Endothelial cell of umbilical vein (primary cell): ENCODE data around the gene HPCAL4. TPM values are rescaled to one million over a fixed set of nuclear protein-coding genes. Genes with fewer than 3 reads are reported as not detected.

Experiments used
- BruUV-seq: library from RNA; stranded (reverse); fragments of 400-500 nt; replicated peaks from 2 replicates; lab custom pipeline; 2021; lab: Mats Ljungman, UMichigan
- CTCF ChIA-PET: fragments of 300-600, 350-600 bp; sonication (Branson Sonifier 250); formaldehyde crosslinking; loops from one replicate; lab custom pipeline; 2021; ENCODE audit warnings: antibody characterized with exemption, inconsistent platforms; lab: Charles Lee
- POLR2A ChIA-PET: fragments of 300-600, 350-600 bp; sonication (Branson Sonifier 250); formaldehyde crosslinking; loops from one replicate; lab custom pipeline; 2021; ENCODE audit warnings: antibody characterized with exemption, inconsistent platforms; lab: Charles Lee
- DNase-seq: peaks from one replicate; pipeline ENCODE4 v3.0.0-alpha.2; 2011; ENCODE audit warnings: low read depth, low spot score
- FAIRE-seq: peaks from 2 replicates; lab custom pipeline; 2011; peaks lifted over from hg19 to GRCh38; lab: Jason Lieb, UNC
- H2AFZ ChIP-seq: 2 replicates; pipeline ENCODE4 v1.6.0; 2012; ENCODE audit warnings: low read depth, low read length, control low read depth, inconsistent platforms
- H3K27ac ChIP-seq: 2 replicates; pipeline ENCODE4 v1.5.1; 2011; ENCODE audit warnings: low read depth, mild to moderate bottlenecking, control low read depth, low read length, moderate library complexity; ENCODE audit not compliant: insufficient read depth
- H3K27me3 ChIP-seq, 2 experiments: 2 replicates each; pipeline versions ENCODE4 v1.6.0 to v1.6.1; 2011; ENCODE audit warnings: low read length in 2 of 2, mixed read lengths in 1 of 2; ENCODE audit not compliant: control insufficient read depth in 2 of 2, insufficient read depth in 2 of 2
- H3K36me3 ChIP-seq, 2 experiments: 2 replicates in 1 of 2; 3 replicates in 1 of 2; pipeline ENCODE4 v1.5.1; 2011; ENCODE audit warnings: low read length in 2 of 2, mild to moderate bottlenecking in 1 of 2, moderate library complexity in 1 of 2; ENCODE audit not compliant: control insufficient read depth in 2 of 2, insufficient read depth in 2 of 2; ENCODE audit errors: extremely low read depth in 1 of 2
- H3K4me1 ChIP-seq: 3 replicates; pipeline ENCODE4 v1.5.1; 2011; ENCODE audit warnings: mild to moderate bottlenecking, low read length; ENCODE audit not compliant: control insufficient read depth, insufficient read depth; ENCODE audit errors: extremely low read depth
- H3K4me2 ChIP-seq: 2 replicates; pipeline ENCODE4 v1.6.1; 2011; ENCODE audit warnings: low read length, control low read depth, mixed read lengths; ENCODE audit not compliant: insufficient read depth
- H3K4me3 ChIP-seq, 3 experiments: fragments of 200-600 bp in 1 of 3; sonication (generic), shearing (Covaris generic) in 1 of 3; replicated peaks in 1 of 3; 2 replicates each; pipeline ENCODE4 v1.5.1; 2011 to 2016; ENCODE audit warnings: control low read depth in 3 of 3, low read length in 3 of 3, mild to moderate bottlenecking in 2 of 3, inconsistent platforms in 1 of 3, low read depth in 1 of 3, moderate library complexity in 1 of 3; ENCODE audit not compliant: insufficient read depth in 1 of 3
- H3K79me2 ChIP-seq: 2 replicates; pipeline ENCODE4 v1.6.0; 2012; ENCODE audit warnings: low read length, inconsistent platforms; ENCODE audit not compliant: control insufficient read depth, insufficient read depth
- H3K9ac ChIP-seq: replicated peaks from 2 replicates; pipeline ENCODE3; 2011; ENCODE audit warnings: low read length, control low read depth; ENCODE audit not compliant: insufficient read depth; ENCODE audit errors: extremely low read depth
- H3K9me1 ChIP-seq: replicated peaks from 3 replicates; pipeline ENCODE4 v1.6.0; 2011; ENCODE audit warnings: mild to moderate bottlenecking, low read length; ENCODE audit not compliant: control insufficient read depth, insufficient read depth; ENCODE audit errors: extremely low read depth
- H3K9me3 ChIP-seq: replicated peaks from 2 replicates; pipeline ENCODE4 v1.5.1; 2012; ENCODE audit warnings: low read length, inconsistent platforms; ENCODE audit not compliant: control insufficient read depth, insufficient read depth
- H4K20me1 ChIP-seq: replicated peaks from 2 replicates; pipeline ENCODE3; 2011; ENCODE audit warnings: mild to moderate bottlenecking, low read length; ENCODE audit not compliant: control insufficient read depth, insufficient read depth; ENCODE audit errors: extremely low read depth
- CTCF ChIP-seq, 2 donors: IDR thresholded peaks; 1 replicate in 1 of 2; 2 replicates in 1 of 2; pipeline ENCODE4 v1.5.1; 2011; ENCODE audit warnings: low read length in 2 of 2, mild to moderate bottlenecking in 2 of 2, moderate library complexity in 2 of 2, control low read depth in 1 of 2, inconsistent platforms in 1 of 2, low read depth in 1 of 2; ENCODE audit not compliant: insufficient read depth in 1 of 2; ENCODE audit errors: extremely low read depth in 1 of 2
- EZH2 ChIP-seq: IDR thresholded peaks from 2 replicates; pipeline ENCODE4 v1.6.1; 2012; ENCODE audit warnings: borderline replicate concordance, low read depth, mild to moderate bottlenecking, moderate library complexity, low read length, inconsistent platforms; ENCODE audit not compliant: severe bottlenecking
- FOS ChIP-seq: IDR thresholded peaks from 2 replicates; pipeline ENCODE4 v1.6.1; 2011; ENCODE audit warnings: mild to moderate bottlenecking, low read length, moderate library complexity, borderline replicate concordance; ENCODE audit not compliant: insufficient read depth
- GATA2 ChIP-seq: IDR thresholded peaks from 2 replicates; pipeline ENCODE4 v1.7.0; 2011; ENCODE audit warnings: low read depth, mild to moderate bottlenecking, moderate library complexity, mixed read lengths, low read length; ENCODE audit not compliant: insufficient read length, insufficient read depth
- JUN ChIP-seq: IDR thresholded peaks from 2 replicates; pipeline ENCODE4 v1.6.1; 2011; ENCODE audit warnings: borderline replicate concordance, low read depth; ENCODE audit not compliant: insufficient read length, insufficient read depth
- MAX ChIP-seq: IDR thresholded peaks from 2 replicates; pipeline ENCODE4 v1.6.1; 2011; ENCODE audit not compliant: insufficient read depth, insufficient read length
- MYC ChIP-seq: IDR thresholded peaks from one replicate; pipeline ENCODE4 v1.6.1; 2011; ENCODE audit warnings: mild to moderate bottlenecking, low read depth, low read length
- POLR2A ChIP-seq: IDR thresholded peaks from 2 replicates; pipeline ENCODE4 v1.6.1; 2012; ENCODE audit warnings: low read depth, mild to moderate bottlenecking, control low read depth, low read length
- POLR2AphosphoS5 ChIP-seq: IDR thresholded peaks from 2 replicates; pipeline ENCODE4 v1.6.1; 2012; ENCODE audit warnings: low read depth, mild to moderate bottlenecking, control low read depth, low read length, moderate library complexity; ENCODE audit not compliant: insufficient read depth
- dilution Hi-C: fragments of 300-500 bp; cut with MboI; formaldehyde crosslinking; loops from one replicate; pipeline ENCODE4 v1.15.0; 2019; ENCODE audit warnings: low sequenced_read_pairs; ENCODE audit not compliant: extremely low pct_ligation_motif_present
- intact Hi-C: fragments of 100-400 bp; cut with micrococcal nuclease; formaldehyde crosslinking; loops from one replicate; pipeline ENCODE4 v1.10.0; 2022
- polyA plus RNA-seq, 4 experiments: library from polyadenylated mRNA; depleted of rRNA in 3 of 4; stranded (reverse) in 3 of 4; unstranded in 1 of 4; fragments of >200 nt; gene quantifications; 2 replicates each; pipeline versions ENCODE4 v1.2.1 to v1.2.3, GENCODE V29; 2011 to 2012; ENCODE audit warnings: missing spikeins in 1 of 4
- total RNA-seq: library from RNA; stranded (reverse); gene quantifications from 2 replicates; pipeline ENCODE4 v1.2.3, GENCODE V29; 2021

Gene HPCAL4
- total and polyA plus RNA-seq, 2 donors (not counting 3 experiments of a cell fraction or from before 2014, with no cell fraction given) = not detected

- H3K4me1 ChIP-seq = peaks cover 8% of the 10 kb centered on the region
- H3K36me3 ChIP-seq = peaks cover 8 to 9% of the 10 kb centered on the region in 2 experiments
- no peaks in the 10 kb centered on the region for H4K20me1 ChIP-seq
- H3K4me3 ChIP-seq = peak within 1 kb of the TSS; percentile 60 to 88 (median 81)
- peaks cover 5% of the 10 kb centered on the region for H3K79me2 ChIP-seq
- DNase-seq (peak; percentile 88), FAIRE-seq (peak; percentile 94)
- ChIA-PET CTCF (interaction anchor here (0.6 to 2.2 kb wide), 9 partner anchors 8 to 133 kb away, joined by 3 to 12 read pairs (median 4); partner anchors contain the start of gene NT5C1A), POLR2A (interaction anchor here (0.5 to 0.6 kb wide), 3 partner anchors 182 to 835 kb away, joined by 3 to 5 read pairs (median 4); partner anchors contain the start of gene ZMPSTE24)
- peak within 1 kb of the TSS; percentile 73 for H3K9ac ChIP-seq
- intact Hi-C loops = no loop called here
- H3K27ac ChIP-seq = peak within 1 kb of the TSS; percentile 43
- no peaks in the 10 kb centered on the region for H3K9me1 ChIP-seq
- dilution Hi-C loops = no loop called here
- TSS peak; percentile 71 for BruUV-seq
- TF ChIP-seq MAX = no peak
- no peak for TF ChIP-seq JUN
- TF ChIP-seq GATA2 = no peak
- TF ChIP-seq EZH2 = no peak
- TF ChIP-seq MYC = no peak
- TF ChIP-seq POLR2AphosphoS5 = peak; percentile 80
- TF ChIP-seq FOS = no peak
- TF ChIP-seq POLR2A = peak; percentile 85
- TF ChIP-seq CTCF (IDR thresholded peaks at IDR 0.05; ENCODE audit: extremely low read depth in 1 of 2, insufficient read depth in 1 of 2, low read depth in 1 of 2, low read length in 2 of 2) = no peak
- peaks cover 3 to 9% of the 10 kb centered on the region in 2 experiments for H3K27me3 ChIP-seq
- H2AFZ ChIP-seq = peak within 1 kb of the TSS; percentile 79
- no peaks in the 10 kb centered on the region for H3K9me3 ChIP-seq
- peak within 1 kb of the TSS; percentile 77 for H3K4me2 ChIP-seq
These were observed 47.6 kb upstream of the HPCAL4 start, which contains the start of gene PPIE for GRCh38 chr1:39738622-39739366. PPIE (plus strand) TSS chr1:39738882; CDS start chr1:39738901, 19 bp downstream.
